Activated CD8-positive, alpha-beta memory T cell treated with anti-CD3 and anti-CD28 coated beads, Interleukin-2, amount 50 U/mL, for 48 hours (primary cell): ENCODE results near the gene L1CAM.

Experiments
- DNase-seq: peaks from one replicate; pipeline ENCODE4 v3.0.0-alpha.2; 2020

The L1CAM gene

GRCh38 chrX:153874366-153875125, 11.4 kb downstream of the L1CAM start:
- no peak for DNase-seq

GRCh38 chrX:153874085-153874365, 11.9 kb downstream of the L1CAM start:
- no peak for DNase-seq

GRCh38 chrX:153873282-153874084, 12.5 kb downstream of the L1CAM start:
- DNase-seq, result no peak

GRCh38 chrX:153871946-153872878, 13.8 kb downstream of the L1CAM start:
- DNase-seq, result no peak

- DNase-seq, result no peak
These were observed 14.5 kb downstream of the L1CAM start for GRCh38 chrX:153871451-153871850.

GRCh38 chrX:153870791-153871360, 15.1 kb downstream of the L1CAM start:
- no peak for DNase-seq

- no peak for DNase-seq
These were observed 15.7 kb downstream of the L1CAM start for GRCh38 chrX:153870288-153870690.

DNA sequence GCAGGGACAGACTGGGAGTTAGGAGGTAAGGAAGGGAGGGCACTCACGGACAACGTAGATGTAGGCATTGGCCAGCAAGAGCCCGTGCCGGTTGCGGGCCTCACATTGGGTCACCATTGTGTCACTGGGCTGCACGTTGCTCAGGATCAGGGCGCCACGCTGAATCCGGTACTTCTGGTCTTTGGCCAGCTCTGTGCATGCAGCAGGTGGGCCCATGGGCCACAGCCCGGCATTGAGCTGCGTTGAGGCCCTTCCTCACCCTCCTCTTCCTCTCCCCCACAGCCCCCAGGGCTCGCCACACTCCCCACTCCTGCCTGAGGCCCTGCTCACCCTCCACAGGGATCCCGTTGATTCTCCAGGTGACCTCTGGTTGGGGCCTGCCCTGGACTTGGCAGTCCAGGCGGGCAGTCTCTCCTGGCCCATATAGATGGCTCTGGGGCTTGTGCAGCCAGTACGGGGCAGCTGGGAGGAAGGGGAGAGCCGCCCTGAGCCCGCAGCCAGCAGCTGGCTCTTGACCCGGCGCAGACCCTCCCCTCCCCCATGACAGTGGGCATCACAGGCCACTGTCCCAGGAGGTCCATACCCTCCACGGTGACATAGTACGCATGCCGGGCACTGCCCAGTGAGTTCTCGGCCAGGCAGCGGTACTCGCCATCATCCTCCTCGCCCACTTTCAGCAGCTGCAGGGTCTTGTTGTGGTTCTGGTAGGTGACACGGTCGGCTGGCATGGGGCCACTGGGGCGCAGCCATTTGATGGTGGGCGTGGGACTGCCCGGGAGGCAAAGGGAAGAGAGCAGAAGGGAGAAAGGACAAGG, 16.3 kb downstream of the L1CAM start:
- DNase-seq, result no peak

- no peak for DNase-seq
These were observed 17.1 kb downstream of the L1CAM start for GRCh38 chrX:153868576-153869472.

DNA sequence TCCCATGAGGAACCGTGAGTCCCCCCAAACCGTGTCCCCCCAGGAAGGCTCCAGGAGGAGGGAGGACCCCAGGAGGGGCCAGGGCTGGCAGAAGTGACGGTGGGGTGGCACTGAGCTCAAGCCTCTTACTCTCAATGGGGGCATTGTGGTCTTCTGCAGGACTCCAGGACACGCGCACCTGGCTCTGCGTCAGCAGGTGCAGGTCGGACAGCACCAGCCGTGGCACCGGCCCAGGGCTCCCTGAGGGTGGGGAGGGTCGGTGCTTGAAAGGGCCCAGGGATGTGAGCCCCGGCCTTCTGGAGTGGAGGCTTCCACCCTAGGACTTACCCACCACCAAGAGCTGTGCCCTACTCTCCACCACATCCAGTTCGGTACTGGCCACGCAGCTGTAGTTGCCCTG, 18.3 kb downstream of the L1CAM start:
- DNase-seq, result no peak

DNA sequence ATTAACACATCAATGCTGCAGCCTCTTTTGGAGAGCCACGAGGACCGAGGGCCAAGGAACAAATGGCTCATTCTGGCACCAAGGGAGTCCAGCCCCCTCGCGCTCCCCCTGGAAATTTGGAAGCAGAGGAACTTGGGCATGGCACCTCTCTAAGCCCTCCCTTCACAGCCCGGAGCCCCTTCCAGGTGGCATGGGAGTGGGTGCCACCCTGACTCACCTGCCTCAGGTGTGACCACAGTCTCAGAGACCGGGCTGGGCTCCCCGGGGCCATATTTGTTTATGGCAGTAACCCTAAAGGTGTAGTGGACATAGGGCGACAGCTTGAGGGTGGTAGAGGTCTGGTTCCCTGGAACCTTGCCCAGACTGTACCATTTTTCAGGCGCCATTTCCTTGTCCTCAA, 18.8 kb downstream of the L1CAM start:
- DNase-seq, result no peak

- DNase-seq, result no peak
These were observed 19.5 kb downstream of the L1CAM start for GRCh38 chrX:153866302-153867019.

GRCh38 chrX:153865685-153866084, 20.3 kb downstream of the L1CAM start:
- DNase-seq, result no peak

DNA sequence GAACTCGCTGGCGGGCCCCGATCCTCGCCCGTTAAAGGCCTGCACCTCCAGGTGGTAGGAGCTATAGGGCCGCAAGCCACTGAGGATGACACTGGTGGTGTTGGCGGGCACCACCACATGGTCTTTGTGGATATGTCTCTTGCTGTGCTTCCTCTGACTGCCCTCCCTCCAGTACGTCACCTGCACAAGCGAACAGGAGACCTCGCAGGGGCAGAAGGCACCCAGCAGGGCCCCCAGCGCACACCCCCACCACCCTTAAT, 20.7 kb downstream of the L1CAM start:
- DNase-seq, result no peak

GRCh38 chrX:153864561-153865320, 21.2 kb downstream of the L1CAM start:
- DNase-seq, result no peak

DNA sequence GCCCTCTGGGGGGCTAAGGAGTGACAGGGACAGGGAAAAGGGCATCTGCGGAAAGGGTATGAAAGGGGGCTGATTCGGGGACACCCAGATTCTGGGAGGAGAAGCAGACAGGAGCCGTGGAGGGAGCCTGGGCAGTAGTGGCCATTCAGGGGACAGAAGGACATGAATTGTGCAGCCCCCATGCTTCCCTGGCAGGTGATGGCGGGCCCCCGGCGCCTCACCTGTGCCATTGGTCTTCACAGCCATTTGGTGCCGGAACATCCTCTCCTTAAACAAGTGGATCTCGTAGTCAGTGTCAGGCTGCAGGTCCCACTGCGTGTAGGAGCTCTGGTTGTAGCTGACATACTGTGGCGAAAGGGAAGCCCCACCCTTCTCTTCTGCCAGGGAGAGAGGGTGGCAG, 21.9 kb downstream of the L1CAM start:
- DNase-seq, result no peak

DNA sequence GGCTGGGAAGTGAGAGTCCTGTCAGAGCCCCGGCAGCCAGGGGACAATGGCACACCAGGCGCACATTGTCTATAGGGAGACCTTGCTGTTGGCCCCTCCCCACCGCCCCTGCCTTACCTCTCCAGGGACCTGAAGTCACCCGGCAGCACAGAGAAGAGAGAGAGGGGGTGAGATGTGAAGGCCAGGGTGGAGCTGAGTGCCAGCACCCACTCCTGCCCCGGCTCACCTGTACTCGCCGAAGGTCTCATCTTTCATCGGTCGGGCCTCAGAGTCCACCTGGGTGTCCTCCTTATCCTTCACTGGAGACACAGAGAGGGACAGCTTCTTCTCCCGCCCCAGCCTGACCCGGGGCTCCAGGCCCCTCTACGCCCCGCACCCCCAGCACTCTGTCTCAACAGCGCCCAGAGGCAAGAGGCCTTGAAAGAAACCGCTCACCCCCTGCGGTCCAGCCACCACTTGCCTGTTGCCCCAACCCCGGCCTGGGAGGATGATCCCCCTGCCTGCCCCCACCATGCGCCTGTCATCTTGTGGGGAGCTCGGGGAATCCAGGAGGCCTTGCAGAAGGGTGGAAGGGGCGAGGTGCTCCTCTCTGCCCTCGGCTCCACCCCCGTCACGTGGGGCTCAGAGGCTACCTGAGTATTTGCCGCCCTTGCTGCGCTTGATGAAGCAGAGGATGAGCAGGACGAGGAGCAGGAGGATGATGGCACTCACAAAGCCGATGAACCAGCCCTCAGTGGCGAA, 22.6 kb downstream of the L1CAM start:
- no peak for DNase-seq

DNA sequence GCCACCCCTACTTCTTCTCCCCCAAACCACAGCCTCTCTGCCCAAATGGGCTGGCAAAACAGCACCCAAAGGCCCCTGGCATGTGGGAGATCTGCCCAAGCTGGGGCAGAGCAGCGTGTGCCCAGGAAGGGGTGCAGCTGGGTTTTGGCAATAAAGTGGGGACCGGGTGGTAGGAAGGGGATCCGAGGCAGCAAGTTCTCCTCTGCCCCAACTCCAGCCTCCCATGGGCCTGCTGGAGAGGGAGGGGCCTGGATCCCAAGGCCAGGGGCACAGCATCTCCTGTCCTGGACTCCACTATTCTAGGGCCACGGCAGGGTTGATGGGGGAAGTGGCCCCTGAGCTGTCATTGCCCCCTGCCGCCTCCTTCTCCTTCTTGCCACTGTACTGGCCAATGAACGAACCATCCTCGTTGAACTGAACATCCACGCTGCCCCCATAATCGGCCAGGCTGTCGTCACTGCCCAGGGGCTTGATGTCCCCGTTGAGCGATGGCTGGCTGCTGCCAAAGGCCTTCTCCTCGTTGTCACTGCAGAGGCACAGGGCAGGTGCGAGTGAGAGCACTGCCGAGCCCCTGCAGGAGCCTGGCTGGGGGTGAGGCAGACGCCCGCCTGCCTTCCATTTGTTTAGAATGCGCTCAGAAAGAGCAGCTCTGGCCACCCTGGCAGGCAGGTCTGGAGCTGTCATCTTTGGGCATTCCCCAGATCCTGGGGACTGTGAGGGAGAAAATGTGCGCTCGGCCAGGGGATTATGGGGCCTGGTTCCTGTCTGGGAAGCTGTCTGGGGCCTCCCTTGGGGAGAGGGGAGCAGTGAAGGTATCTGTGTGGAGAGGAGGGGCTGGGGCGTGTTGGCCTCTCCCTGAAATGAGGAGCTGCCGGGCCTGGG, 23.4 kb downstream of the L1CAM start:
- no peak for DNase-seq
